NCI-H1694 treated with DMSO at 0.1 percent for 48 hours (cell line): ENCODE results near the gene CMA1.
A peak's percentile ranks its signal among the peaks of the same experiment; 100 is the strongest.
"Not testable (repeated sequence)": the region's sequence is repeated elsewhere in the genome, so short reads cannot be mapped to it uniquely, and the experiment has no call there.

ENCODE experiments used
- DNase-seq: peaks from one replicate; lab custom pipeline; 2025; lab: John Stamatoyannopoulos, UW

CMA1 gene

GRCh38 chr14:24508155-24508840 lies at the start of gene CMA1:
TSS of gene CMA1 (minus strand) at chr14:24508265. CDS start at chr14:24508235, 30 bp downstream.
- no peak for DNase-seq

- no peak for DNase-seq
Measured at GRCh38 chr14:24556756-24557155, 48.7 kb upstream of the CMA1 start.

- DNase-seq = not testable (repeated sequence)
Measured at GRCh38 chr14:24549064-24549463, 41.0 kb upstream of the CMA1 start.

- no peak for DNase-seq
Measured at GRCh38 chr14:24542346-24542936, 34.4 kb upstream of the CMA1 start.

- DNase-seq = no peak
Measured at GRCh38 chr14:24535737-24536136, 27.7 kb upstream of the CMA1 start.

- DNase-seq = no peak
Measured at GRCh38 chr14:24534286-24534685, 26.2 kb upstream of the CMA1 start.

GRCh38 chr14:24525877-24526620 lies 18.0 kb upstream of the CMA1 start:
- DNase-seq = not testable (repeated sequence)

- no peak for DNase-seq
Measured at GRCh38 chr14:24518851-24519250, 10.8 kb upstream of the CMA1 start.

- DNase-seq = no peak
Measured at GRCh38 chr14:24514209-24514608, 6.1 kb upstream of the CMA1 start.

- no peak for DNase-seq
Measured at GRCh38 chr14:24513009-24513408, 4.9 kb upstream of the CMA1 start.

- no peak for DNase-seq
Measured at GRCh38 chr14:24506443-24506842, 1.6 kb downstream of the CMA1 start.

GRCh38 chr14:24504425-24504950 lies 3.6 kb downstream of the CMA1 start:
- no peak for DNase-seq

- DNase-seq = not testable (repeated sequence)
Measured at GRCh38 chr14:24491586-24492408, 16.3 kb downstream of the CMA1 start.

GRCh38 chr14:24483604-24484252 lies 24.3 kb downstream of the CMA1 start:
- no peak for DNase-seq

- DNase-seq = not testable (repeated sequence)
Measured at GRCh38 chr14:24482699-24483303, 25.3 kb downstream of the CMA1 start.

- peak; percentile 2 for DNase-seq
Measured at GRCh38 chr14:24481622-24482324, 26.3 kb downstream of the CMA1 start.

GRCh38 chr14:24479999-24480398 lies 28.1 kb downstream of the CMA1 start:
- not testable (repeated sequence) for DNase-seq

- no peak for DNase-seq
Measured at GRCh38 chr14:24475261-24475660, 32.8 kb downstream of the CMA1 start.

GRCh38 chr14:24473211-24473610 lies 34.9 kb downstream of the CMA1 start:
- no peak for DNase-seq

GRCh38 chr14:24470450-24470849 lies 37.6 kb downstream of the CMA1 start:
- not testable (repeated sequence) for DNase-seq
